Liver (tissue), 3 donors: ENCODE measurements around the gene GAL.

Source experiments
- FOXA1 ChIP-seq: IDR thresholded peaks from 2 replicates; pipeline ENCODE4 v1.6.1; 2016; ENCODE audit warnings: antibody characterized with exemption
- FOXA2 ChIP-seq: IDR thresholded peaks from 2 replicates; pipeline ENCODE4 v1.6.1; 2016; ENCODE audit warnings: antibody characterized with exemption
- HNF4A ChIP-seq, 2 donors: conservative IDR thresholded peaks; 2 replicates each; pipeline ENCODE4 v1.6.1; 2016; ENCODE audit warnings: antibody characterized with exemption in 2 of 2, mild to moderate bottlenecking in 2 of 2
- JUND ChIP-seq, 2 donors: IDR thresholded peaks; 2 replicates each; pipeline ENCODE4 v1.6.1; 2016; ENCODE audit warnings: antibody characterized with exemption in 2 of 2
- RAD21 ChIP-seq, 2 donors: IDR thresholded peaks; 2 replicates each; pipeline ENCODE4 v1.6.1; 2016; ENCODE audit warnings: antibody characterized with exemption in 2 of 2, mild to moderate bottlenecking in 2 of 2
- REST ChIP-seq: IDR thresholded peaks from 2 replicates; pipeline ENCODE4 v1.6.1; 2016; ENCODE audit warnings: antibody characterized with exemption, mild to moderate bottlenecking
- SP1 ChIP-seq: IDR thresholded peaks from 2 replicates; pipeline ENCODE4 v1.6.1; 2018; ENCODE audit warnings: antibody characterized with exemption, mild to moderate bottlenecking
- TAF1 ChIP-seq: conservative IDR thresholded peaks from 2 replicates; pipeline ENCODE4 v1.6.1; 2016; ENCODE audit warnings: antibody characterized with exemption, mild to moderate bottlenecking
- YY1 ChIP-seq: IDR thresholded peaks from 2 replicates; pipeline ENCODE4 v1.6.1; 2016; ENCODE audit warnings: antibody characterized with exemption, mild to moderate bottlenecking
- TF ChIP-seq, protein P1 (sequence below): fragments of 150-350 bp; IDR thresholded peaks from 2 replicates; pipeline ENCODE4 v1.5.1; 2017; ENCODE audit warnings: improper control_type of control experiment, low read depth, low read length; ENCODE audit not compliant: missing input control
- TF ChIP-seq, protein P2 (sequence below): IDR thresholded peaks from 2 replicates; pipeline ENCODE4 v1.6.1; 2016; ENCODE audit warnings: antibody characterized with exemption
- donor health status: healthy.
- donor health status: healthy.

- TF ChIP-seq, protein P1, sequence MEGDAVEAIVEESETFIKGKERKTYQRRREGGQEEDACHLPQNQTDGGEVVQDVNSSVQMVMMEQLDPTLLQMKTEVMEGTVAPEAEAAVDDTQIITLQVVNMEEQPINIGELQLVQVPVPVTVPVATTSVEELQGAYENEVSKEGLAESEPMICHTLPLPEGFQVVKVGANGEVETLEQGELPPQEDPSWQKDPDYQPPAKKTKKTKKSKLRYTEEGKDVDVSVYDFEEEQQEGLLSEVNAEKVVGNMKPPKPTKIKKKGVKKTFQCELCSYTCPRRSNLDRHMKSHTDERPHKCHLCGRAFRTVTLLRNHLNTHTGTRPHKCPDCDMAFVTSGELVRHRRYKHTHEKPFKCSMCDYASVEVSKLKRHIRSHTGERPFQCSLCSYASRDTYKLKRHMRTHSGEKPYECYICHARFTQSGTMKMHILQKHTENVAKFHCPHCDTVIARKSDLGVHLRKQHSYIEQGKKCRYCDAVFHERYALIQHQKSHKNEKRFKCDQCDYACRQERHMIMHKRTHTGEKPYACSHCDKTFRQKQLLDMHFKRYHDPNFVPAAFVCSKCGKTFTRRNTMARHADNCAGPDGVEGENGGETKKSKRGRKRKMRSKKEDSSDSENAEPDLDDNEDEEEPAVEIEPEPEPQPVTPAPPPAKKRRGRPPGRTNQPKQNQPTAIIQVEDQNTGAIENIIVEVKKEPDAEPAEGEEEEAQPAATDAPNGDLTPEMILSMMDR, result no peak
- TF ChIP-seq FOXA1, result no peak
- no peak for TF ChIP-seq REST
- TF ChIP-seq JUND (IDR thresholded peaks at IDR 0.05), result no peak
- no peak for TF ChIP-seq RAD21 (IDR thresholded peaks at IDR 0.05)
- TF ChIP-seq YY1, result no peak
- TF ChIP-seq TAF1, result no peak
- TF ChIP-seq, protein P2, sequence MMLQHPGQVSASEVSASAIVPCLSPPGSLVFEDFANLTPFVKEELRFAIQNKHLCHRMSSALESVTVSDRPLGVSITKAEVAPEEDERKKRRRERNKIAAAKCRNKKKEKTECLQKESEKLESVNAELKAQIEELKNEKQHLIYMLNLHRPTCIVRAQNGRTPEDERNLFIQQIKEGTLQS, result no peak
- TF ChIP-seq FOXA2, result no peak
- no peak for TF ChIP-seq SP1
- TF ChIP-seq HNF4A (conservative IDR thresholded peaks at IDR 0.05), result no peak
Measured at GRCh38 chr11:68677432-68677831, 6.9 kb upstream of the GAL start.
